COLO668 (cell line): Measurements from ENCODE around the gene C11orf91.
A peak's percentile ranks its signal among the peaks of the same experiment; 100 is the strongest.
"Not testable (repeated sequence)": the region's sequence is repeated elsewhere in the genome, so short reads cannot be mapped to it uniquely, and the experiment has no call there.

Source experiments
- DNase-seq: peaks from one replicate; lab custom pipeline; 2025; ENCODE audit not compliant: unreplicated experiment; lab: John Stamatoyannopoulos, UW

C11orf91 gene

GRCh38 chr11:33696931-33697638 is 3.5 kb downstream of the C11orf91 start:
- no peak for DNase-seq

DNA sequence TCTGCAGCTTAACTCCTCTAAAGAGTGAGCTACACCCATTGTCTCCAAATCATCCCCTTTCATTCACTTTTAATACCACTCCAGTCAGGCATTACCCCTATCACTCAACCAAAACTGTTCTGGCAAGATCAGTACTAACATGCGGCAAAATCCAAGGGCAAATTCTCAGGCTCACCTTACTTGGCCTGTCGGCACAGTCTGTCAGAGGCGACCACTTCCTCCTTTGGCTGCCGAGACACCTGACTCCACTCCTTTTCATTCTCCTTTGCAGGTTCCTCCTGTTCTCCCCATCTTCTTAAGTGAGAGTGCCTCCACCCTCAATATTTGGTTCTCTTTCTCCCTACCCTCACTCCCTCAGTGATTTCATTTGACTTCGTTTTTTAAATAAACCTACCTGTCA is 4.2 kb downstream of the C11orf91 start:
- no peak for DNase-seq

GRCh38 chr11:33695051-33695566 is 5.5 kb downstream of the C11orf91 start:
- no peak for DNase-seq

- no peak for DNase-seq
Measured at GRCh38 chr11:33694346-33695050, 6.1 kb downstream of the C11orf91 start.

- DNase-seq: no peak
Measured at GRCh38 chr11:33692541-33692940, 8.1 kb downstream of the C11orf91 start.

- peak; percentile 15 for DNase-seq
Measured at GRCh38 chr11:33692013-33692504, 8.6 kb downstream of the C11orf91 start.

GRCh38 chr11:33691066-33691864 is 9.4 kb downstream of the C11orf91 start:
- no peak for DNase-seq

DNA sequence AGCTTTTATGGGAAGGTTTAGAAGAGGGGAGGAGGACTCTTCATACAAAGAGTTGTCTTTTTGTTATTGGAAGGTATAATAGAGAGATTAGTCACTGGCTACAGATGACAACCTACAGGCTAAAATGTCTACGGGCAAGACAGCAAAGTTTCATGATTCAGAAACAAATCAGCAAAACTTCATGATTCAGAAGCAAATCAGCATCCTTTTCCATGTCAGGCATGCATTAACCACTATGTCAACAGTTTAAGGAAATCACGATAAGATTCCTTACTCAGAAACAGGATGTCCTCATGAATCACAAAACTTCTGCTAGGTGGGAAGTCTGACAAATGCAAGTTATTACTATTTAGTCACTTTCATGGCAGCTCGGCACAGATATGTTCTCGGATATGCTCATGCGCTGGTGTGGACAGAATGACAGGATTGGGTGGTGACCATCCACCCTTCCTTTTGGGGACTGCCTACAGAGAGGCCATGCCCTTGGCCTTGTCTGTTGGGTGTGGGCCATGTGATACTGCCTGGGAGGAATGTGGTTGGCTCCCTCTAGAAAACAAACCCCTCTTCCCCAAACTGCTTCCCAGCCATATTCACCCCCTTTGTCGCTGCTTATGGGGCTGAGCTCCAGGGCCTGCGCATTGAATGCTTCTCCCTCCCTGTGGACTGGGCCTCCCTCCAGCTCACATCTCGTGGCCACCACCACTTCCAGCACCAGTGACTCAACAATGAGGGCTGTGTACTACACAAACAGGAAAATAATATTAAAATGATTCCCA is 10.1 kb downstream of the C11orf91 start:
- no peak for DNase-seq

DNA sequence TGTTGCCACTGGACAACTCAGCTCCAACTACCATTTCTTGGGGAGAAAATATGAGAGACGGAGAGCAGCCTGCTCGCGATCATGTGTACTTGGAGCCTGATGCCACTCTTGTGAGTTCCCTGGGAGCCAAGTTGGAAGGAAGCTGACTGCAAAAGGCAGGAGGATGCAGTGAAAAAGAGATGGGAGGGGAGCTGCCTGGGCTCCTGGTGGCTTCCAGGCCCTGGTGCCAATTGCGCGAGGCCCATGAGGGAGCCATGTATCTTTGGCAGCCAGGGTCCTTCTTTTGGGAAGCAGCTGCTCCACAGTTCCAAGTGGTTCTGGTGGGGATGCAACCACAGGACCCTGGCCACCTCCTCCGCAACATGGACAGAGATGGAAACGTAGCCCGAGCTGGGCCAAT is 11.1 kb downstream of the C11orf91 start:
- DNase-seq: no peak

DNA sequence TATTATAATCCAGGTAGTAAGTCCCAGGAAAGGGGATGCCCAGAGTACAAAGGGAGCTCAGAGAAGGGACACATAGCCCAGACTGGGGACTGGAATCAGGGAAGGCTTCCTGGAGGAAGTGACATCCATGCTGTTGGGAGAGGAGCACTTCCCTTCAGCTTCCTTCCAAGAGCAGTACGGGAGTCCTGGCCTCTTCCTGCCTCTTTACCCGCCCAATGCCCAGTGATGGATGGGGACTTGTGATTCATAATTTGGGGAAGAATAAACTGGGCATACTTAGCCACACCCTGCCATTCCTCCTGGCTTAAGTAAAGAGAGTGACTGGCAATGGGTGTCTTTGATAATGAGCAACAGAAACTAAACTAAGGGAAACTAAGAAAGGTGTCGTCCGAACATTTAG is 11.5 kb downstream of the C11orf91 start:
- no peak for DNase-seq

GRCh38 chr11:33687733-33688479 is 12.7 kb downstream of the C11orf91 start:
- peak; percentile 50 for DNase-seq

GRCh38 chr11:33685082-33685481 is 15.5 kb downstream of the C11orf91 start:
- no peak for DNase-seq

GRCh38 chr11:33684003-33684706 is 16.5 kb downstream of the C11orf91 start:
- DNase-seq: no peak

- peak; percentile 8 for DNase-seq
Measured at GRCh38 chr11:33682446-33682845, 18.2 kb downstream of the C11orf91 start.

- DNase-seq: no peak
Measured at GRCh38 chr11:33682019-33682418, 18.6 kb downstream of the C11orf91 start.

DNA sequence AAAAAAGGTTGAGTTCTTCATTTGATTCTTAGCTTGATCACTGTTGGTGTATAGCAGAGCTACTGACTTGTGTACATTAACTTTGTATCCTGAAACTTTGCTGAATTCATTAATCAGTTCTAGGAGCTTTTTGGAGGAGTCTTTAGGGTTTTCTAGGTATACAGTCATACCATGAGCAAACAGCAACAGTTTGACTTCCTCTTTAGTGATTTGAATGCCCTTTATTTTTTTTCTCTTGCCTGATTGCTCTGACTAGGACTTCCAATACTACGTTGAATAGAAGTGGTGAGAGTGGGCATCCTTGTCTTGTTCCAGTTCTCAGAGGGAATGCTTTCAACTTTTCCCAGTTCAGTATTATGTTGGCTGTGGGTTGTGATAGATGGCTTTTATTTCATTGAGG is 22.0 kb downstream of the C11orf91 start:
- not testable (repeated sequence) for DNase-seq

DNA sequence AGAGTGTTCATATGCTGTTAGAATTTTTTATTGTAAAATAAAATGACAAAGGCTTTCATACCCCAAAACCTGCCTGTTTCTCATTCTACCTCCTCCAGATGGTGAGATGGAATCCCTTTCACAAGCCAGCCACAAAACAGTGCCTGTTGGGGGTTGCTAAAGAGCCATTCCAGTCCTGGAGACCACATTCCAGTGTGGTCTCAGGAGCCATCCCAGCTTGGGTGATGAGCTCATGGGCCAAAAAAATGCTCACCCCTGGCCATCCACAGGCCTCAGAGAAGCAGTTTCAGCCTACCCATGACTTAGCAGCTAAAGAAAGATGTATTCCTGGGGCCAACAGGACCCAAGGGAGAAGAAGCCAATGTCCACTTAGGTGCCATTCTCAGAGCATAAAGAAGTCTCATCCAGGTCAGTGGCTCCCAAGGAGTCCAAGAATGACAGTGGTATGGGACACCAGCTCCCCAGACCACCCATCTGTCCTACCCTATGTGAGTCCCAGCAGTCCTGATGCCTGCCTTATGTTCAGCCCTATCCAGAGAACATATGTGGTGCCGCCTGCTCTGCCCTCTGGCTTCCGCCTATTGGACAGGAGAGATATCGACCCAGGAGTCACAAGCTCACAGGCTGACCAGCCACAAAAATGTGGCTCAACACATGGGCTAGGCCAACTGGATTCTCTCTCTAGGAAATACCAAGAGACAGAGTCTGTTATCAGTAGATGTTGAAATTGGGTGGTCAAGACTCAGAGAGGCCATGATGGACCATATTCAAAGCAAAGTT is 26.4 kb downstream of the C11orf91 start:
- DNase-seq: no peak

DNA sequence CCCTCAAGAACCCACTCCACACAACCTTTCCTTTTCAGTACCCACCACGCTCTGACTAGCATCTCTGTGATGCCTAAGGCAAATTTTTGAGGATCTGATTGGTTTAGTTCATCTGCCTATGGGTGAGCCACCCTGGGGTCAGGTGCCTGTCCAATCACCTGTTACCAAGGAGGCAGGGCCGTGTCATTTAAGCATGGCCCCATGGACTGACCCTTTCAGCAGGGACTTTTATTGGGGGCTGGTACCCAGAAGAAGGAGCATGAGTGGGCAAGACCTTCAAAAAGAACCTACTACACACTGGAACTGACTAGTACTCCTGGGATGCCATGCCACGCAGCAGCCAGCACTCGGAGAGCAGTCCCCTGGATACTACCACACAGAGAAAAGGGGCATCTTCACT is 28.4 kb downstream of the C11orf91 start:
- DNase-seq: no peak
